SU-DHL-6 (cell line): ENCODE results near the gene FAM110A.

Source experiments
- CTCF ChIP-seq: fragments of 200-600 bp; sonication (generic); IDR thresholded peaks from one replicate; pipeline ENCODE4 v1.5.1; 2017; ENCODE audit warnings: antibody characterized with exemption, mild to moderate bottlenecking, low read length, moderate library complexity; ENCODE audit not compliant: insufficient read depth, poor library complexity, severe bottlenecking
- EZH2phosphoT487 ChIP-seq: fragments of 200-600 bp; sonication (generic), shearing (Covaris generic); conservative IDR thresholded peaks from 2 replicates; pipeline ENCODE4 v1.6.1; 2018; ENCODE audit warnings: mild to moderate bottlenecking, antibody characterized with exemption, low read length, moderate library complexity, mixed read lengths

GRCh38 chr20:872855-873520 lies 39.5 kb downstream of the FAM110A start:
- TF ChIP-seq CTCF (no peak), EZH2phosphoT487 (no peak)
